Tibial nerve (tissue), 3 donors: Measurements from ENCODE around the gene TTC27.

Experiments used
- POLR2A ChIP-seq, 2 donors: fragments of 450-650 bp; IDR thresholded peaks; one replicate each; pipeline ENCODE4 v1.6.1; 2017; ENCODE audit warnings: antibody characterized with exemption in 2 of 2, mild to moderate bottlenecking in 2 of 2, moderate library complexity in 2 of 2
- TF ChIP-seq, protein P1 (sequence below), 5 experiments: fragments of 200-600 bp in 3 of 5; fragments of 450-650 bp in 2 of 5; sonication (generic) in 3 of 5; IDR thresholded peaks; one replicate each; pipeline ENCODE4 v1.5.1; 2016 to 2019; ENCODE audit warnings: antibody characterized with exemption in 5 of 5, mild to moderate bottlenecking in 3 of 5, moderate library complexity in 2 of 5

DNA sequence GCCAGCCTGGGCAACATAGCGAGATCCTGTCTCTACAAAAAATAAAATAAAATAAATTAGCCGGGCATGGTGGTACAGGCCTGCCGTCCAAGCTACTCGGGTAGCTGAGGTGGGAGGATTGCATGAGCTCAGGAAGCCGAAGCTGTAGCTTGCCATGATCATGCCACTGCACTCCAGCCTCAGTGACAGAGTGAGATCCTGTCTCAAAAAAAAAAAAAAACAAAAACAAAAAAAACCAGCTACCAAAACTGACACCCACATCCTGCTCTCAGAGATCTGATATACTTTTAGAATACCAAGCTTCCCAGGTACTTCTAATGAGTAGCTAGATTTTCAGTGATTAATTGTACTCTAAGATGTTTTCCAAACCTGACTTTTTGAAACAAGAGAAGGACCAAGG, 74.0 kb downstream of the TTC27 start:
- TF ChIP-seq, protein P1, sequence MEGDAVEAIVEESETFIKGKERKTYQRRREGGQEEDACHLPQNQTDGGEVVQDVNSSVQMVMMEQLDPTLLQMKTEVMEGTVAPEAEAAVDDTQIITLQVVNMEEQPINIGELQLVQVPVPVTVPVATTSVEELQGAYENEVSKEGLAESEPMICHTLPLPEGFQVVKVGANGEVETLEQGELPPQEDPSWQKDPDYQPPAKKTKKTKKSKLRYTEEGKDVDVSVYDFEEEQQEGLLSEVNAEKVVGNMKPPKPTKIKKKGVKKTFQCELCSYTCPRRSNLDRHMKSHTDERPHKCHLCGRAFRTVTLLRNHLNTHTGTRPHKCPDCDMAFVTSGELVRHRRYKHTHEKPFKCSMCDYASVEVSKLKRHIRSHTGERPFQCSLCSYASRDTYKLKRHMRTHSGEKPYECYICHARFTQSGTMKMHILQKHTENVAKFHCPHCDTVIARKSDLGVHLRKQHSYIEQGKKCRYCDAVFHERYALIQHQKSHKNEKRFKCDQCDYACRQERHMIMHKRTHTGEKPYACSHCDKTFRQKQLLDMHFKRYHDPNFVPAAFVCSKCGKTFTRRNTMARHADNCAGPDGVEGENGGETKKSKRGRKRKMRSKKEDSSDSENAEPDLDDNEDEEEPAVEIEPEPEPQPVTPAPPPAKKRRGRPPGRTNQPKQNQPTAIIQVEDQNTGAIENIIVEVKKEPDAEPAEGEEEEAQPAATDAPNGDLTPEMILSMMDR (IDR thresholded peaks at IDR 0.05) = no peak
- no peak for TF ChIP-seq POLR2A (IDR thresholded peaks at IDR 0.05)
